ENCODE data around the gene GRAMD2B.
"Not testable (repeated sequence)": the region's sequence is repeated elsewhere in the genome, so short reads cannot be mapped to it uniquely, and the experiment has no call there.

Gene GRAMD2B

DNA sequence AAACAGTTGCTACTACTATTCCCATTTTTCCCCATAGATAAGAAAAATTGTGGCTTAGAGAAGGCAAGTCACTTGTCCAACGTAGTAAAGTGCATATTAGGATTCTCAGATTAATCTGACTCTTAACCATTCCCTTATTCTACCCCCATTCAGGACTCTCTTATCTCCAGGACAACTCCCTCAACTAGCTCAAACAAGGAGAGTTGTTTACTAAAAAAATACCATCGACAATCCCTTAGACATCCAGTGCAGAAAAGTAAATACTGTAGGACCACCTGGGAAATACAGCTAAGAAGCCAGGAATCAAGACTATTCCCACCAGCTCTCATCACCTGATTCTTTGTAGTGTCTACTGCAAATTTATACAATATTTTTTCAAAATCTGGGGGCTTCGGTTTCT is 9.4 kb upstream of the GRAMD2B start:
- DNase-seq: no peak

GRCh38 chr5:126414874-126415502 is 8.2 kb upstream of the GRAMD2B start:
- no peak for DNase-seq

DNA sequence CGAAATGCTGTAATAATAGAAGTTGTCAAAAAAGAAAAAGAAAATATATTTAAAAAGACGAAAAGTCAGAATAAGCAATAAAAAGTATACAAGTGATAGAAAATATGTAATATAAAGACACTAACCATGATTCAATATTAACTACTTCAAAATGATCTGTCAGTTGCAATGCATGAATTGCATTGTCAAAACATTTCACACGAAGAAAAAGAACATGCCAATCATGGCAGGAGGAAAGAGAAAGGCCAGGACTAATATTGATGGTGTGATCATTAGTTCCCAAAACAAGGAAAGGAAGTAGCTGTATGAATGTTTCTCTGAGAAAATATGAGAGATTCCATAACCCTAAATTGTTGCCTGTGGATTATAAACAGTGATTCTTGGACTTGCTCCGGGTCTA is 7.4 kb upstream of the GRAMD2B start:
- no peak for DNase-seq

- DNase-seq: no peak
These were observed 6.8 kb upstream of the GRAMD2B start for GRCh38 chr5:126416266-126416925.

GRCh38 chr5:126417178-126417577 is 6.0 kb upstream of the GRAMD2B start:
- no peak for DNase-seq

- no peak for DNase-seq
These were observed 4.1 kb upstream of the GRAMD2B start for GRCh38 chr5:126419102-126419501.

DNA sequence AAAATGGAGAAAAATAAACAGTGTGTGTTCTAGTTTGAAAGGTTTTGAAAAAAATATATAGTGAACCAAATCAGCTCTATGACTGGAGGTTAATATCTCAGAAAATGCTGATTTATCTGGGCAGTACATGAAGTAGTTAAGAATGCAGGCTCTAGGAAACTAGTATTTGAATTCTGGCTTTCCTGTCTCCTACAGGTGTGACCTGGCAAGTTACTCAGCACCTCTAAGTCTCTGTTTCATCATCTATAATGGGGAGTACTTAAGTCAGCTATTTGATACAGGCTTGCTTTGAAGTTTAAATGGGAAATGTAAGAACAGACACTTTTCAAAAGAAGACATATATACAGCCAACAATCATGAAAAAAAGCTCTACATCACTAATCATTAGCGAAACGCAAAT is 5.2 kb downstream of the GRAMD2B start:
- no peak for DNase-seq

DNA sequence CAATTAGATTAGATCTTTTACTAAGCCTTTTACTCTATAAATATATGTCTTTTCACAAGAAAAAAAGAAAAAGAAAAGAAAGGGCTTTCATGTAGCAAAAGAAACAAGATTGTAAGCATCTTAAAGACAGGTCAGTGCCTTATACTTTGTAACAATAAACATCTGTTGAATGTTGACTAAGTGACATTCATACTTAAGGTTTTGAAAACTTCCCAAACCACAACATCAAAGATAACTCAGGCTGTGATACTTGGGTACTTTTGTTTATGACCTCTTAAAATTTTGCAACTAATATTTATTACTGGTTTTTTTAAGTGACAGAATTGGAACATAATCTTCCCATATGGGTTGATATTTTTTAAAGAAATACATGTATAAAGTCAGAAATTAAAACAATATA is 7.4 kb downstream of the GRAMD2B start:
- DNase-seq: no peak

- no peak for DNase-seq
These were observed 10.5 kb downstream of the GRAMD2B start for GRCh38 chr5:126433701-126434100.

- DNase-seq: no peak
These were observed 12.1 kb downstream of the GRAMD2B start for GRCh38 chr5:126435261-126435660.

DNA sequence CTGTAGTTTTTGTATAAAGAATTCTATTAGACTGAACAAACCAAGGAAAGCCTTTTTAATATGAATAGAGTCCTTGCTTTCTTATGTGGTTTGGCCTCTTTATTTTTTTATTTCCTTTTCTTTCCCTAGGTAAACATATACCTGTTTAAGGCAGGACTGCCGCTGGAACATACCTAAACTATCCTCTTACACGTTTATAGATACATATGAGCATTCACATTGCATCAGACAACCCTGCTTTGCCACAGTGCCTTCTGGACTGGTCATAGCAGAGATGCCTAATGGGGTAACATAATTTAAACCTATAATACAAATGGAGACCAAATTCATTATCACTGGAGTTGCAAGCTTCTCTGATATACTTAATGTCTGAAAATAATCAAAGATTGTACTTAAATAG is 12.5 kb downstream of the GRAMD2B start:
- DNase-seq: no peak

DNA sequence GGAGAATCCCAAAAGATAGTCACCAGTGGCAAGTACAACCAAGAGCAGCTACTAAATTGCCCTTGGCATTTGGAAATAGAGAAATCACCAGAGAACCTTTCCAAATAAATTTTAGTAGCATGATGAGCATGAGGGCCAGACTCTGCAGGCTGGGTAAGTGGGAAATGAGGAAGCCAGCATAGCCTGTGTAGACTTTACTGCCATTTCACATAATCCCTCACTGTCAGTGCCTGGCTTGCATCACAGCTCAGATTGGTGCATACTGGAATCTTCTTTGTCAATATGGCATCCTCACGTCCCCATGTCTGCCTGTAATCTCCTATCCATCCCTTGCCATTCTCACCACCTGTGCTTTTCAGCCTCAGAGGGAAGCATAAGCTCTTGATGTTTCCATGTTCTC is 14.5 kb downstream of the GRAMD2B start:
- DNase-seq: no peak

DNA sequence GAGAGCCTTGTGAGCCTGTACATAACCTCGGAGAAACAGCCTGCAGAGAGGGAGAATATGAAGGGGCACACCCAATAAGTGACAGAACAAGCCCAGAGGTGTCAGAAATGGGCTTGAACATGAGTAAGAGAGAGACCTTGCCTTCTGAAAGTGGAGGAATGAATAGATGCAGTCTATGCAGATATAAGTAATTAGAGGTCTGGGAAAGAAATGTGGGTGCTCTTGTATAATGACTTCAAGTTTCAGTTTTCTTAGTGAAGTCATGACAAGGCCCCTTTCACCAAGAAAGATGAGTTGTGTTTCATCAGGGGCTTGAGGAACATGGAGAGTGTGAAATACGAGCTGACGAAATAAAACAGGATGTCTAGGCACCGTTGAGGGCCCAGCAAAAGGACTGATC is 15.1 kb downstream of the GRAMD2B start:
- no peak for DNase-seq

DNA sequence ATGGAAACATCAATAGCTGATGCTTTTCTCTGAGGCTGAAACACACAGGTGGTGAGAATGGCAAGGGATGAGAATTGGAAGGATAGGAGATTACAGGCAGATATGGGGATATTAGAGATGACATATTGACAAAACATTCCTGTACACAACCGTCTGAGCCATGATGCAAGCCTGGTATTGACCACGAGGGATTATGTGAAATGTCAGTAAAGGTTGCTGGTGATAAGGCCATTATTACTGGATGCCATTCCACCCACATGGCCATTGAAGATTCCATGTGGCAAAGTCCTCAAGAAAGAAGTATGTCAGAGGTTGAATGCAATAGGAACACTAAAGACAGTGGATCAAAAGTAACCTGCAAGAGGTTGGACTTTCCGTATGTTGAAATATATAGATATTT is 15.7 kb downstream of the GRAMD2B start:
- DNase-seq: no peak

- not testable (repeated sequence) for DNase-seq
These were observed 16.5 kb downstream of the GRAMD2B start for GRCh38 chr5:126439724-126440123.

GRCh38 chr5:126441230-126441629 is 18.0 kb downstream of the GRAMD2B start:
- no peak for DNase-seq

DNA sequence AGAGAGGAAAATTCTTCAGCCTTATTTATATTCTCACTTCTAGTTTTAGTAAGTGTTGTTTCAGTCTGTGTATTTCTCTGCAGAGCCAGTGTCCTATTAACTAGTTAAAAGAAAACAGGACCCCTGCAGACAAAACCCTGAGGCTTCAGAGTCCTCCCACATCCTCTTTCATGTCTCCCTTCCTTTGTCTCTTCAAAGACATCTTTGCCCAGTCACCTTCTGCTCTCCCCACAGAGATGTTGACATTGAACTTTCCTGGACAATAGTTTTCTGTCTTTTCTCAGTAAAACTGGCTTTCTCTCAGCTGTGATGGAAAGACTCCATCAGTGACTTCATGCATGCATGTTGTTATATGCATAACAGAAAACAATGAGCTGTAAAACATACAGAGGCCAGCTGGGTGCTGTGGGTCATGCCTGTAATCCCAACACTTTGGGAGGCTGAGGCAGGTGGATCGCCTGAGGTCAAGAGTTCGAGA is 20.2 kb downstream of the GRAMD2B start:
- DNase-seq: no peak

GRCh38 chr5:126444137-126444536 is 20.9 kb downstream of the GRAMD2B start:
- no peak for DNase-seq

- no peak for DNase-seq
These were observed 22.4 kb downstream of the GRAMD2B start for GRCh38 chr5:126445502-126446174.

DNA sequence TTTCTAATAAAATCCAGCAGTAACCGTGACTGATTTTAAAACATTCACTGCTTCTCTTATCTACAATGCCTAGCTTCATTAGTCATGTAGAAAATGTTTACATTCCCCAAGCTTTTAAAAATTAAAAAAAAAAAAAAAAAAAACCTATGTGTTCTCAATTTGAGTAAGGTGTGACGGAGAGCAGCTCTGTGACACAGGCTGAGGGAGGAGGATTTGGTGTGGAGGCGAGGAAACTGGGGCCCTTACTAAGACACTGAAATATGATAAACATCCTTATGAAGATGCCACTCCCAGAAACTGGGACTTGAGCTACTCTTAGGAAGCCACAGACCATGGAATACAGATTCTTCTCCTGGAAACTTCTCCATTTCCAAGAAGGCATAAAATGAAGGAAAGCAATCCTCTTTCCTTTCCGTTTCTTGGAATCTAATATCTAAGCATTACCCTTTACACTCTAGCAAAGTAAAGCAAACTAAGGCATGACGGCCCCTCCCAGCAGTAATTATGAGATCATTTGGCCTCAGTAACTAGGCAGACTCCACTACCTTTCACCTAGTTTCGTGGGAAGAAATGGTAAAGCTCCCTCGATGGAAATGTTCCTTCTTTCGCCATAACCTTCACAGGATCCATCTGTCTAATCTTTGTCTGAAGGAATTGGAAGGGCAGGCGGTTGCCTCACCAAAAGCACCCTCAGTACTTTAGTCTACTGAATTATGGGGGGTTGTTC is 23.5 kb downstream of the GRAMD2B start:
- DNase-seq: no peak

DNA sequence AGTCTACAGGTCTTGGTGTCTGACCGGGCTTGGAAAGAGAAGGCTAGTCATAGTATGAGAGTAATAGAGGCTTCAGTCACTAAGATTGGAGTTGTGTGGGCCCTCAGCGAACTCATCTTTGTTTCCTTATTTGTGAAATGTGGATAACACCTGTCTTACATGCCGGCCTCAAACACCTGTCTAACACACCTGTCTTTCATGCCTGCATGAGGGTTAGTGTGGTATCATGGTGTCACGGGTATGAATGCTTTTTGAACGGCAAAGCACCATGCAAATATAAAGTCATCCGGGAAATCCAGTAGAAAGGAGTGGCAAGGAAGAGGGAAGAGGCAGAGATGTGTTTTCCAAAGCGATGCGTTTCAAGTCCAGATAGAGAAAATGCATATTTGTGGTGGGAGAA is 25.5 kb downstream of the GRAMD2B start:
- no peak for DNase-seq

- no peak for DNase-seq
These were observed 26.6 kb downstream of the GRAMD2B start for GRCh38 chr5:126449751-126450271.

DNA sequence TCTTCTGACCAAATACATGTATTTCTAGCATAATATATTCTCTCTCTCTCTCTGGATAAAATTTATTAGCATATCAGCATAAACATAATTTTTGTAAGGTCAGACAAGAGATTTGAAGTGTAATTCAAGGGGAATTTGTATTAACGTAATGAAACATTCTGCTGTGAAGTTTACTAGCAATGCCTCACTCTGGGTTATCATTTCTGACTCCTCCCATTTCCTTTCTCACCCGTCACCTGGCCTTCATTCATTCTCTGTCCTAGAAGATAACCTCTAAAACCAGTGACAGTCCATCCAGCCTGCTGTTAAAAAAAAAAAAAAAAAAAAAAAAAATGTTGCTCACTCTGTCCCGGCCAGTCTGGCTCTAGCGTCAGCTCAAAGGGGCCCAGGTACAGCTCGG is 27.1 kb downstream of the GRAMD2B start:
- no peak for DNase-seq

All from GF-D8 (cell line).